HepG2 (cell line): ENCODE data around the gene ANO9. TPM values are rescaled to one million over a fixed set of nuclear protein-coding genes. Genes with fewer than 3 reads are reported as not detected.
A peak's percentile ranks its signal among the peaks of the same experiment; 100 is the strongest.

Experiments used
- ARID4A ChIP-seq: sonication (generic); formaldehyde crosslinking; IDR thresholded peaks from 2 replicates; pipeline ENCODE4 v1.5.0; 2020; ENCODE audit warnings: mild to moderate bottlenecking, missing genetic modification reagents, borderline replicate concordance
- BRD4 ChIP-seq: sonication (generic); formaldehyde crosslinking; IDR thresholded peaks from 2 replicates; pipeline ENCODE4 v1.4.0; 2020; ENCODE audit warnings: missing genetic modification reagents
- FOXA1 ChIP-seq, 2 experiments: fragments of 450-650 bp in 1 of 2; sonication (generic) in 1 of 2; formaldehyde crosslinking in 1 of 2; IDR thresholded peaks; 2 replicates each; pipeline versions ENCODE4 v1.4.0 to v1.6.1; 2016 to 2020; ENCODE audit warnings: missing genetic modification reagents in 1 of 2
- GATAD1 ChIP-seq: IDR thresholded peaks from 2 replicates; pipeline ENCODE4 v1.6.1; 2016; ENCODE audit warnings: missing genetic modification reagents, missing compliant biosample characterization
- GLMP ChIP-seq: sonication (generic); formaldehyde crosslinking; IDR thresholded peaks from 2 replicates; pipeline ENCODE4 v1.9.0; 2021; ENCODE audit warnings: missing genetic modification reagents, mild to moderate bottlenecking, borderline replicate concordance
- GTF3A ChIP-seq: sonication (generic); formaldehyde crosslinking; conservative IDR thresholded peaks from 2 replicates; pipeline ENCODE4 v1.4.0; 2020; ENCODE audit warnings: mild to moderate bottlenecking, missing genetic modification reagents
- HDAC1 ChIP-seq: sonication (generic); formaldehyde crosslinking; IDR thresholded peaks from 2 replicates; pipeline ENCODE4 v1.5.1; 2020; ENCODE audit warnings: mild to moderate bottlenecking, missing genetic modification reagents
- HOXA3 ChIP-seq: sonication (generic); formaldehyde crosslinking; IDR thresholded peaks from 2 replicates; pipeline ENCODE4 v1.5.0; 2020; ENCODE audit warnings: missing genetic modification reagents
- POLR2AphosphoS5 ChIP-seq: IDR thresholded peaks from 2 replicates; pipeline ENCODE4 v1.6.1; 2012; ENCODE audit warnings: low read depth, low read length
- RARA ChIP-seq: IDR thresholded peaks from 2 replicates; pipeline ENCODE4 v1.6.1; 2016; ENCODE audit warnings: missing genetic modification reagents, missing compliant biosample characterization
- RFXAP ChIP-seq: sonication (generic); formaldehyde crosslinking; IDR thresholded peaks from 2 replicates; pipeline ENCODE4 v1.4.0; 2020; ENCODE audit warnings: missing genetic modification reagents, borderline replicate concordance
- USF2 ChIP-seq, 2 experiments: sonication (generic) in 1 of 2; formaldehyde crosslinking in 1 of 2; IDR thresholded peaks; 2 replicates each; pipeline versions ENCODE4 v1.5.1 to v1.6.1; 2011 to 2020; ENCODE audit warnings: borderline replicate concordance in 1 of 2, low read depth in 1 of 2, low read length in 1 of 2, mild to moderate bottlenecking in 1 of 2, missing genetic modification reagents in 1 of 2, moderate library complexity in 1 of 2
- ZNF605 ChIP-seq: sonication (generic); formaldehyde crosslinking; IDR thresholded peaks from 2 replicates; pipeline ENCODE4 v1.8.0; 2022; ENCODE audit warnings: mild to moderate bottlenecking, missing genetic modification reagents
- polyA plus RNA-seq, 8 experiments: library from polyadenylated mRNA; depleted of rRNA in 3 of 8; stranded (reverse) in 7 of 8; unstranded in 1 of 8; fragments of >200 nt; fragmentation: Illumina TruSeq in 4 of 8; extraction: Trizol in 4 of 8; gene quantifications; 2 replicates each; pipeline versions ENCODE4 v1.2.1 to v1.2.3, GENCODE V29; 2011 to 2016; ENCODE audit warnings: low read depth in 4 of 8, missing spikeins in 1 of 8, mixed read lengths in 1 of 8; ENCODE audit not compliant: insufficient read depth in 1 of 8
- total RNA-seq, 5 experiments: library from RNA; depleted of rRNA; stranded (reverse); fragments of >200 nt; fragmentation: Illumina TruSeq; extraction: Trizol; gene quantifications; 2 replicates each; pipeline ENCODE4 v1.2.3, GENCODE V29; 2016; ENCODE audit warnings: low read depth in 1 of 5
- TF ChIP-seq, protein P1 (sequence below): sonication (generic); formaldehyde crosslinking; IDR thresholded peaks from 2 replicates; pipeline ENCODE4 v1.4.0; 2020; ENCODE audit warnings: missing genetic modification reagents, borderline replicate concordance

ANO9 gene
- total and polyA plus RNA-seq, 2 of the 13 experiments (the other 11 are each of a cell fraction or from before 2014, with no cell fraction given), result 8.9 to 14.3 TPM

GRCh38 chr11:469684-470560 lies 28.1 kb upstream of the ANO9 start (continued):
- TF ChIP-seq RARA (0 out of 2 replicates have a peak, but pooled peaks have one; percentile 36), ARID4A (peak; percentile 74; the same call in 1 of the 2 replicates), HDAC1 (CRISPR knock-in tag) (peak; percentile 68), RFXAP (CRISPR knock-in tag) (0 out of 2 replicates have a peak, but pooled peaks have one; percentile 48), FOXA1 (IDR thresholded peaks at IDR 0.05) (no peak), FOXA1 (CRISPR knock-in tag; IDR thresholded peaks at IDR 0.05) (peak; percentile 74), GATAD1 (CRISPR knock-in tag) (peak; percentile 52; the same call in 1 of the 2 replicates), USF2 (IDR thresholded peaks at IDR 0.05; ENCODE audit: low read depth, low read length) (0 out of 2 replicates have a peak, but pooled peaks have one; percentile 12), USF2 (CRISPR knock-in tag; IDR thresholded peaks at IDR 0.05; ENCODE audit: borderline replicate concordance) (peak; percentile 77; the same call in 1 of the 2 replicates), ZNF605 (CRISPR knock-in tag) (peak; percentile 83), HOXA3 (peak; percentile 83), BRD4 (CRISPR knock-in tag) (peak; percentile 67; the same call in 1 of the 2 replicates), GTF3A (CRISPR knock-in tag) (0 out of 2 replicates have a peak, but pooled peaks have one; percentile 36), GLMP (CRISPR knock-in tag) (no peak), POLR2AphosphoS5 (peak; percentile 71)
- TF ChIP-seq, protein P1, sequence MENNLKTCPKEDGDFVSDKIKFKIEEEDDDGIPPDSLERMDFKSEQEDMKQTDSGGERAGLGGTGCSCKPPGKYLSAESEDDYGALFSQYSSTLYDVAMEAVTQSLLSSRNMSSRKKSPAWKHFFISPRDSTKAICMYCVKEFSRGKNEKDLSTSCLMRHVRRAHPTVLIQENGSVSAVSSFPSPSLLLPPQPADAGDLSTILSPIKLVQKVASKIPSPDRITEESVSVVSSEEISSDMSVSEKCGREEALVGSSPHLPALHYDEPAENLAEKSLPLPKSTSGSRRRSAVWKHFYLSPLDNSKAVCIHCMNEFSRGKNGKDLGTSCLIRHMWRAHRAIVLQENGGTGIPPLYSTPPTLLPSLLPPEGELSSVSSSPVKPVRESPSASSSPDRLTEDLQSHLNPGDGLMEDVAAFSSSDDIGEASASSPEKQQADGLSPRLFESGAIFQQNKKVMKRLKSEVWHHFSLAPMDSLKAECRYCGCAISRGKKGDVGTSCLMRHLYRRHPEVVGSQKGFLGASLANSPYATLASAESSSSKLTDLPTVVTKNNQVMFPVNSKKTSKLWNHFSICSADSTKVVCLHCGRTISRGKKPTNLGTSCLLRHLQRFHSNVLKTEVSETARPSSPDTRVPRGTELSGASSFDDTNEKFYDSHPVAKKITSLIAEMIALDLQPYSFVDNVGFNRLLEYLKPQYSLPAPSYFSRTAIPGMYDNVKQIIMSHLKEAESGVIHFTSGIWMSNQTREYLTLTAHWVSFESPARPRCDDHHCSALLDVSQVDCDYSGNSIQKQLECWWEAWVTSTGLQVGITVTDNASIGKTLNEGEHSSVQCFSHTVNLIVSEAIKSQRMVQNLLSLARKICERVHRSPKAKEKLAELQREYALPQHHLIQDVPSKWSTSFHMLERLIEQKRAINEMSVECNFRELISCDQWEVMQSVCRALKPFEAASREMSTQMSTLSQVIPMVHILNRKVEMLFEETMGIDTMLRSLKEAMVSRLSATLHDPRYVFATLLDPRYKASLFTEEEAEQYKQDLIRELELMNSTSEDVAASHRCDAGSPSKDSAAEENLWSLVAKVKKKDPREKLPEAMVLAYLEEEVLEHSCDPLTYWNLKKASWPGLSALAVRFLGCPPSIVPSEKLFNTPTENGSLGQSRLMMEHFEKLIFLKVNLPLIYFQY (CRISPR knock-in tag), result peak; percentile 82; the same call in 1 of the 2 replicates
